Measurements from ENCODE around the gene CTSD. TPM values are rescaled to one million over a fixed set of nuclear protein-coding genes. Genes with fewer than 3 reads are reported as not detected.
"Not testable (repeated sequence)": the region's sequence is repeated elsewhere in the genome, so short reads cannot be mapped to it uniquely, and the experiment has no call there.

CTSD gene
- 80.6 TPM for polyA plus RNA-seq (ENCODE audit: insufficient read length)

DNA sequence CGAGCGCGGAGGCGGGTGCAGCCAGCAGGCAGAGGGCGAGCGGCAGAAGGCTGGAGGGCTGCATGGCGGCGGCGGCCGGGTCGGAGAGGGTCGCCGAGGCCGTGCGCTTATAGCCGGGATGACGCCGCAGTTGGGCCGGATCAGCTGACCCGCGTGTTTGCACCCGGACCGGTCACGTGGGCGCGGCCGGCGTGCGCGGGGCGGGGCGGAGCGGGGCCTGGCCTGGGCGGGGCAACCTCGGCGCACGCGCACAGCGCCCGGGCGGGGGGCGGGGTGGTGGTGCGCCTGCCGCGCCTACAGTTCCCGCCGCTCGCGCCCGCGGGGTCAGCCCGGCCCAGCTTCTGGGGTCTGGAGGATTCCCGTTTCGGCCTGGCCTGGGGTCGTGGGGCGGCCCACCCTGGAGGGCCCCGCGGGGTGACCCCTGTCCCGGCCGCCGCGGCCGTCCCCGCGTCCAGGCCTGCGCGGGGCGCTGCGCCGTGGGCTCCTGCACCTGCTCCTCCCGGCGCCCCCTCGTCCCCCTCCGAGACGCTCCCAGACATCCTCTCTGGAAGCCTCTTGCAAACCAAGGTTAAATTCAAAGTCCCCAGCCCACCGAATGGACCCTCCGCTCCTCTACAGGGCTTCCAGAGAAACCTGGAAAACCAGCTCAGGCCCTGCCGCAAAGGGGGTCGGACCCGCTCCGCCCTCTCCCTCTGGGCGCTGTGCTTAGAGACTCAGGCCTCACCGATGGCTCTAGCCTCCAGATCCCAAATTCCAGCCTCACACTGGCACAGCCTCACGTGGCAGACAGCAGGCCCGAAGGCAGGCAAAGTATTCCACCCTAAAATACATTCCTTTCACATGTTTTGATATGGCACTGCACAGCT lies at the start of gene CTSD:
TSS of gene CTSD (minus strand) at position 132 of the 866 bp plus-strand sequence. CDS start at position 64, 68 bp downstream.
- no peak for DNase-seq (ENCODE audit: low read depth)

DNA sequence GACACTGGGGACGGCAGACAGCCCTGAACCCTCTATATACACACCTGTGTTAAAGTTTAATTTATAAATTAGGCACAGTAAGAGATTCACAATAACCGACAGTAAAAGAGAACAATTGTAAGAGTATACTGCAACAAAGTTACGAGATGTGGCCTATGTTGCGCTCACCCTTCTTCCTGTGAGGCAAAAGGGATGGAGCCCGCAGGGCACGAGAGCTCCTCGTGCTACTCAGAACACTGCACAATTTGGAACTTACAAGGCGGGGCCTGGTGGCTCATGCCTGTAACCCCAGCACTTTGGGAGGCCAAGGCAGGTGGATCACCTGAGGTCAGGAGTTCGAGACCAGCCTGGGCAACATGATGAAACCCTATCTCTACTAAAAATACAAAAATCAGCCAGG lies 49.6 kb upstream of the CTSD start:
- not testable (repeated sequence) for DNase-seq (ENCODE audit: low read depth)

DNA sequence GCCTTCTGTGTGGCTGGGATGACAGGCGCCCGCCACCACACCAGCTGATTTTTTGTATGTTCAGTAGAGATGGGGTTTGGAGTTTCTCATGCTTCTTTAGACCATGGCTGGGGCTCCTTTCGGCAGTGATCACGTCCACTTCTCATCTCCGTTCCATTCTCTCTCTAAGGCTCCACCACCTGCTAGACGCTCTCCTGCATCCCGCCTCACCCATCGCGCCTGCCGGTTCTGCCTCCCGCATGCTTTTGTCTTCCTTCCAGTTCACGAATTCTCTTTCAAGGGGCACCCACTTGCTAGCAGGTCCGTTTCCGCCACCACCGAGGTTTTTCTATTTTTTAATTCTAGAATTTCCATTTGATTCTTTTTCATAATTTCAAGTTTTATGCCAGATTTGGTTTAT lies 49.1 kb upstream of the CTSD start:
- DNase-seq (ENCODE audit: low read depth): no peak

DNA sequence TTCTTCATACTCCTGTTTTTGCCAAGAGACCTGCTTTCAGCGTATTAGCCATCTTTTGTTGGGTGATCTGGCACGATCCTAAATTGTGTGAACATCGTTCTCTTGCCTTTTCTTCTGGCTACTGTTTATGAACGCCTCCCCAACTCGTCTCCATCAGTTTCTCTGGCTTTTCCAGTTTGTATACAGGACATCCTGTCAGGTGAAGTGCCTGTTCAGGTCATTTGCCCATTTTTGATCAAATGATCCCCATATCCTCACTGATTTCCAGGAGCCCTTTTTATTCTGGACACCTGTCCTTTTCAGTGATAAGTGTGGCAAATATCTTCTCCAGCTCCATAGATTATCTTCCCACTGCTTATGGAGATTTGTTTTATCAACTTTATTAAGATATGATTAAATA lies 48.5 kb upstream of the CTSD start:
- no peak for DNase-seq (ENCODE audit: low read depth)

DNA sequence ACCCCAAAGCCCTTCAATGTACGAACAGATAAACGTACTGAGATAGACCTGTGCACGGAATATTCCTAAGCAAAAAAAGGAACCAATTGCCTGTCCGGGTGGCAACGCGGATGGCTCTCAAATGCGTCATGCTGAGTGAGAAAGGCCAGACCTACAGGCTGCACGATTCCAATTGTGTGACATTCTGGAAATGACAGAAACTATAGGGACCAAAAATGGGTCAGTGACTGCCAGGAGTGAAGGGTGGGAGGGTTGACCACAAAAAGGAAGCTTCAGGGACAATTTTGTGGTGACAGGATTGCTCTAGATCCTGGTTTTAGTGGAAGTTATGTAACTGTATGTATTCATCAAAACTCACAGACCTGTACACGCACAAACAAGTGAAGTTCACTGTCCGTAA lies 47.0 kb upstream of the CTSD start:
- DNase-seq (ENCODE audit: low read depth): no peak

DNA sequence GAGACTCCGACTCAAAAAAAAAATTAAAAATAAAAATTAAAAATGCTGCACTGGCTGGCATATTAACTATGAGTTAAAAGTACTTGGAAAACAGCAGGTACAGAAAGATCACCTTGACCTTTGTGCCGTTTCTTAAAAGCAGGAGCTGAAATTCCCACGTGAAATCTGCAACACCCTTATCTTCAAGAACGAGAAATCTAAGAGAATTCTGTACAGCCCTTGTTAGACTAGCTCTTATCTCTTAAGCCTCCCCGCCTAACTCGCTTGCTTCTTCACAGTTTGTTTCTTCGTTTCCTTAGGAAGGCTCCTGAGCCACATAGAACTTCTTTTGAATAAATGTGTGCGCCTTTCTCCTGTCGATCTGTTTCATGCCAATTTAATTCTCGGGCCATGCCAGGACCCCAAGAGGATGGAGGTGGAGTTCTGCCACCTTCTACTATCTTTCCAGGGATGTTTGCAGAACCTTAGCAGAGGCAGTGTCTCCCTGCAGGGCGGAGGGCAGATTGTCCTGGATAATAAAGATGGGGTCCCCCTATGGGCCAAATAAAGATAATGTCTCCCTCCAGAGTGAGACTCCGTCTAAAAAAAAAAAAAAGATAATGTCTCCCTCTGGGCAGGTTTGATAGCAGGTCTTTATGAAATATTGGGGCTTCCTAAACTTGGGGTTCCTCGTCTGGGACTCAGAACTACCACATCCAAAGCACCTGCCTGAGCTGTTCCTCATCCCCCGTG lies 43.7 kb upstream of the CTSD start:
- DNase-seq (ENCODE audit: low read depth): no peak

DNA sequence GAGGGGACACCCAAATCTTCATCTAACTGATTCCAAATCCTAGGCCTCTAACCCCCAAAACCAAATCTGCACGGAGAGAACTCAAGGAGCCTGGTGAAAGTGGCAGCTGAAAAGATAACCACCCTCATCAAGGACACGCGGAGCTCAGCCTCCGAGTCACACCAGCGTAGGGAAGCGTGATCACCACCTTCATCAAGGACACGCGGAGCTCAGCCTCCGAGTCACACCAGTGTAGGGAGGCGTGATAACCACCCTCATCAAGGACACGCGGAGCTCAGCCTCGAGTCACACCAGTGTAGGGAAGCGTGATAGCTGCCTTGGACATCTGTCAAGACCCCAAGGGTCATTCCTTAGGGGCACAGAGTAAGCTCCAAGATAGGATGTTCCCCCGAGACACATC lies 41.8 kb upstream of the CTSD start:
- DNase-seq (ENCODE audit: low read depth): no peak

DNA sequence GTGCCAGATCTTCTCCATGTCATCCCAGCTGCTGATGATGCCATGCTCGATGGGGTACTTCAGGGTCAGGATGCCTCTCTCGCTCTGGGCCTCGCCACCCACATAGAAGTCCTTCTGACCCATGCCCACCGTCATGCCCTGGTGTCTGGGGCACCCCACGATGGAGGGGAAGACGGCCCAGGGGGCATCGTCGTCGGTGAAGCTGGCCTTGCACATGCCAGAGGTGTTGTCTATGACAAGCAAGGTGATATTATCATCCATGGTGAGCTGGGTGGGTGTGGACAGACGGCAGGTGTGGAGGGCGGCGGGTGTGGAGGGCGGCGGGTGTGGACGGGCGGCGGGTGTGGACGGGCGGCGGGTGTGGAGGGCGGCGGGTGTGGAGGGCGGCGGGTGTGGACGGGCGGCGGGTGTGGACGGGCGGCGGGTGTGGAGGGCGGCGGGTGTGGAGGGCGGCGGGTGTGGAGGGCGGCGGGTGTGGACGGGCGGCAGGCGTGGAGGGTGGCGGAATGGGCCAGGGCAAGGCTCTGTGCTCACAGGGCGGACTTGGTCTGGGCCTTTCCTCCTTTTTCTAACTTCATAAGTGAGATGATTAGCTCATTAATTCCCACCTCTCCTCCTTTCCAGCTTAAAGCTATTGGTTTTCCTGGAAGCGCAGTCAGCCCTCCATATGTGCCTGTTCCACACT lies 40.2 kb upstream of the CTSD start:
- not testable (repeated sequence) for DNase-seq (ENCODE audit: low read depth)

DNA sequence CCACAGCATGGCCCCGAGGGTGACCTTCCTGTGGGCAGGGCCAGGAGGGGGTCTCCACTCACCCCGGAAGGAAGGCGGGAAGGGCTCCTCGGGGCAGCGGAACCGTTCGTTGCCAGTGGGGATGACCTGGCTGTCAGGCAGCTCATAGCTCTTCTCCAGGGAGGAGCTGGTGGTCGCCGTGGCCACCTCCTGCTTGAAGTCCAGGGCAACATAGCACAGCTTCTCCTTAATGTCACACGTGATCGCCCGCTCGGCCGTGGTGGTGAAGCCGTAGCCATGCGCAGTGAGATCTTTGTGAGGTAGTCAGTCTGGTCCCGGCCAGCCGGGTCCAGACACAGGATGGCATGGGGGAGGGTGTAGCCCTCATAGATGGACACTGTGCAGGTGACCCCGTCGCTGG lies 39.5 kb upstream of the CTSD start:
- DNase-seq (ENCODE audit: low read depth): no peak

DNA sequence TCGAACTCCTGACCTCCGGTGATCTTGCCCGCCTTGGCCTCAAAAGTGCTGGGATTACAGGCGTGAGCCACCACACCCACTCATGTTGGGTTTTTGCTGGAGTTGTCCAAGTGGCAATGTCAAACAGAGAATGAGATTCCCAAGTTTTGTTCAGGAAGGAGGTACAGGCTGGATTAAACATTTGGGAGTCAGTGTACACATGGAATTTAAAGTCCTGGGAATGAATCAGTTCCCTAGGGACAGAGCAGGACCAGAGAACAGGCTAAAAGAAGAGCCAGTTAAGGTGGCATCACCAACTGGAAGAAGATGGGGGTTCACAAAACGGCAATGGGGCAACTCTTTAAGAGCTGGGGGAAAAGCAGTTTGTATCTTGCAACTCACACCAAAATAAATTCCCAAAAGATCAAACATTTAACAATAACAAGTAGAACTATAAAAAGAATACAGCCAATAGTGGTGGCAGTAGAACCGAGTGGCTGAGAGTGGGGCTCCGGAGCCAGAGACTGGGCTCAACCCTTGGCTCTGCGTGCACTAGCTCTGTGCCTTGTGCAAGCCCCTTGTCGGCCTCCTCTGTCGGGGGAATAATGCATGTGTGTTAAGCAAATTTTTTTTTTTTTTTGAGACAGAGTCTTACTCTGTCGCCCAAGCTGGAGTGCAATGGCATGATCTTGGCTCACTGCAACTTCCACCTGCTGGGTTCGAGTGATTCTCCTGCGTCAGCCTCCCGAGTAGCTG lies 33.8 kb upstream of the CTSD start:
- DNase-seq (ENCODE audit: low read depth): no peak

DNA sequence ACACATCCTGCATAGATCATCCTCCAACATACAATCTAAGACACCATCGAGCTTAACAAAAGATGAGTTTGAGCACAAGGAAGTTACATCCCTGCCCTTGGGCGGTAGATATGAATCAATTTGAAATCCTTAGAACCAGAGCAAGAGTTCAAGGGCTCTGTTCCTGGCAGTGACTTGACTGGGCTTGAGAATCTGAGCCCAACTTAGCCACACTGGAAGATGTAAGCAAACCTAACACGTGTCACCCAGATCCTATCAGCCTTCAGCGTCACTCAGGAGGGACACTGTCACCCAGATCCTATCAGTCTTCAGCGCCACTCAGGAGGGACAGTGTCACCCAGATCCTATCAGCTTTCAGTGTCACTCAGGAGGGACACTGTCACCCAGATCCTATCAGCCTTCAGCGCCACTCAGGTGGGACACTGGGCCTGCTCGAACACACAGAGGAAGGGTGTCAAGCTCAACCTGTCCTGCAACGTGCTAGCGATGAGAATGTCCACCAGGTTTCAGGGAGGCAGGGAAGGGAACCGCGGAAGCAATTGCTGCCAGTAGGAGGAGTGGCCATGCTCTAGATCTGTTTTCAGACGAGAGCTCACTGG lies 32.8 kb upstream of the CTSD start:
- DNase-seq (ENCODE audit: low read depth): no peak

DNA sequence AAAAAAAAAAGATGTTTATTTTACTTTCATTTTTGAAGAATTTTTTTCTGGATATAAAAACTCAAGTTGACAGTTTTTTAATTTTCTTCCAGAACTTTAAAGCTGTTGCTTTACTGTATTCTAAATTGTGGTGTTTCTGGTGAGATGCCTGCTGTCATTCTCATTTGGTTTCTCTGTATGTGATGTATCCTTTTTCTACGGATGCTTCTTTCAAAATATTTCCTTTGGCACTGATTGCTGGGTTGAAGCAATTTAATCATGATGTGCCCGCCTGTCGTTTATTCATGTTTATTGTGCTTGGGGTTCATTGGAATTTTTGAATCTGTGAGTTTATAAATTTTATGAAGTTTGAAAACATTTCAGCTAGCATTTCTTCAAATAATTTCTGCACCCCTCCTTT lies 29.4 kb upstream of the CTSD start:
- no peak for DNase-seq (ENCODE audit: low read depth)

DNA sequence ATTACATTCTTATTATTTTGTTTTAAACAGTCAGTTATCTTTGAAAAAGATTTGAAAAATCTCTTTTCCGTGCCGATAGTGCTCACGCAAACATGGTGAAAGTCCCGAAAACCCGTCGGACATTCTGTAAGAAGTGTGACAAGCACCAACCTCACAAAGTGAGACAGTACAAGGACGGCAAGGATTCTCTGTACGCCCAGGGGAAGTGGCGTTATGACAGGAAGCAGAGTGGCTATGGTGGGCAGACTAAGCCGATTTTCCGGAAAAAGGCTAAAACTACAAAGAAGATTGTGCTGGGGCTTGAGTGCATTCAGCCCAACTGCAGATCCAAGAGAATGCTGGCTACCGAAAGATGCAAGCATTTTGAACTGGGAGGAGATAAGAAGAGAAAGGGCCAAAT lies 28.7 kb upstream of the CTSD start:
- no peak for DNase-seq (ENCODE audit: low read depth)

DNA sequence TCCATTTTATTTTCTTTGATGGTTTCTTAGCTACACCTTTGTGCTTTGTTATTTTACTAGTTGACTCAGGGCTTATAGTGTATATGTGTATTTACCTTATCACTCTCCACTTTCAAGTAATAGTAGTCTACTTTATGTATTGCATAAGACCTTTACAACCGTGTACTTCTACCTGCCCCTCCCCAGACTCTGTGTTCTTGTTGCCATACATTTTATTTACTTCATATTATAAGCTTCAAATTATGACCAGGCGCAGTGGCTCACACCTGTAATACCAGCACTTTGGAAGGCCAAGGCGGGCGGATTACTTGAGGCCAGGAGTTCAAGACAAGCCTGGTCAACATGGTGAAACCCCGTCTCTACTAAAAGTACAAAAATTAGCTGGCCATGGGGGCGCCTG lies 28.2 kb upstream of the CTSD start:
- no peak for DNase-seq (ENCODE audit: low read depth)

DNA sequence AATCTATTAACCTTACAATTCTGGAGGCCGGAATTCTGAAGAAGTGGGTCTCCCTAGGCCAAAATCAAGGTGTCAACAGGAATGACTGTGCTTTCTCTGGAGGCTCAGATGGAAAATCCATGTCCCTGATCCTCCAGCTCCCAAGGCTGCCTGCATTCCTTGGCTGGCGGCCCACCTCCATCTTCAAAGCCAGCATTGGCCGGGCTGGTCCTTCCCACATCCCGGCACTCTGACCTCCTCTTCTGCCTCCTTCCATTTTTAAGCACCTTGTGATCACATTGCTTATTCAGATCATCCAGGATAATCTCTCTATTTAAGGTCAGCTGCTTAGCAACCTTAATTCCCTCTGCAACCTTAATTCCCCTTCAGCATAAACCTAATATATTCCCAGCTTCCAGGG lies 22.7 kb upstream of the CTSD start:
- no peak for DNase-seq (ENCODE audit: low read depth)

DNA sequence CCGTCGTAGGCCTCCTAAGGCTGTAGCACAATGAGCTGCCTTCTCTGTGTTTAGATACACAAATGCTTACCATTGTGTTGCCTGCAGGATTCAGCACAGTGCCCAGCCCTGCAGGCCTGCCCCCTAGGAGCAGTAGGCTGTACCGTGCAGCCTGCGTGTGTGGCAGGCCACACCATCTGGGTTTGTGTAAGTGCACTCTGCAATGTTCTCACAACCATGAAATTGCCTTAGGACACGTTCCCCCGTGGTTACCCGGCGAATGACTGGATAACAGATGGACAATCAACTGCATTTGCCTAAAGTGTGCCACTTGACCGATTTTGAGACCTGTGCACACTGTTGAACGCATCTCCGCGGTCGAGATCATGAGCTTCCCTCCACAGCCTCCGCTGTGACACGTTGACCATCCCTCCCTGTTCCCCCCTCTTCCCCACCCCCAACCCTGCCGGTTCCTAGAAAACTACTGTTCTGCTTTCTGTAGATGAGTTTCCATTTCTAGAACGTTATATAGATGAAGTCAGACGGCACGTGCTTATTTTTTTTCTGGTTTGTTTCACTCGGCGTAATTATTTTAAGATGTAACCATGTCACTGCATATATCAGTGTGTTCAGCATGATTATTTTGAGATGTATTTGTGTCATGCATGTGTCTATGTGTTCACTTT lies 22.2 kb upstream of the CTSD start:
- DNase-seq (ENCODE audit: low read depth): no peak

DNA sequence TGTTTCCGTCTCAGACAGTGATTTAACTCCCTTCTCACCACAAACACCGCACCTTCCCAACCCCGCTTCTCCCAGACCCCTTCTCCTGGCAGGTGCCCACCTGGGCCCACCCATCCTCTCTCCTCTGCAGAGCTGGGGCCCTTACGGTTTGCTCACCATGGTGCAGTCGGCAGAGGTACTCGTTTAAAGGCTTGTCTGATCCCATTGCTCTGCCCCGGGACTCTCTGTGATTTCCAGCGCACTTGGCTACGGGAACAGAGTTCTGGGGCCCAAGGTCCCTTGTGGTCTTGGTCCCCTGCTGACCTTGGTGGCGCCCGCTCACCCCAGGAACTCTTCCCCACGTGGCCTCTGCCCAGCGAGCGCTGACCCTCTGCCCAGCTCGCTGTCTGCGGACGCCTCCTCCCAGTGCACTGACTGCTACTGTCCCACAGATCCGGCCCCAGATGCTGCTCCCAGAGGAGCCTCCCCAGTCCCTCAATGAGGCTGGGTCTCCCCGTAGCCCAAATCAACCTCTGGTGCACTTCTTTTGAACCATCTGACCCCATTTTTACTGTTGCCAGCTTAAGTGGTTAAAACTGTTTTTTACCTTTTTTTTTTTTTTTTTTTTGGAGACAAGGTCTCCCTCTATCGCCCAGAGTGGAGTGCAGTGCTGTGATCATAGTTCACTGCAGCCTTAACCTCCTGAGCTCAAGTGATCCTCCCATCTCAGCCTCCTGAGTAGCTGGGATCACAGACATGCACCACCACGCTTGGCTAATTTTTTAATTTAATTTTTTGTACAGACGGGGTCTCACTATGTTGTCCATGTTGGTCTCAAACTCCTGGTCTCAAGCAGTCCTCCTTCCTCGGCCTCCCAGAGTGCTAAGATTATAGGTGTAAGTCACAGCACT lies 21.3 kb upstream of the CTSD start:
- DNase-seq (ENCODE audit: low read depth): no peak

DNA sequence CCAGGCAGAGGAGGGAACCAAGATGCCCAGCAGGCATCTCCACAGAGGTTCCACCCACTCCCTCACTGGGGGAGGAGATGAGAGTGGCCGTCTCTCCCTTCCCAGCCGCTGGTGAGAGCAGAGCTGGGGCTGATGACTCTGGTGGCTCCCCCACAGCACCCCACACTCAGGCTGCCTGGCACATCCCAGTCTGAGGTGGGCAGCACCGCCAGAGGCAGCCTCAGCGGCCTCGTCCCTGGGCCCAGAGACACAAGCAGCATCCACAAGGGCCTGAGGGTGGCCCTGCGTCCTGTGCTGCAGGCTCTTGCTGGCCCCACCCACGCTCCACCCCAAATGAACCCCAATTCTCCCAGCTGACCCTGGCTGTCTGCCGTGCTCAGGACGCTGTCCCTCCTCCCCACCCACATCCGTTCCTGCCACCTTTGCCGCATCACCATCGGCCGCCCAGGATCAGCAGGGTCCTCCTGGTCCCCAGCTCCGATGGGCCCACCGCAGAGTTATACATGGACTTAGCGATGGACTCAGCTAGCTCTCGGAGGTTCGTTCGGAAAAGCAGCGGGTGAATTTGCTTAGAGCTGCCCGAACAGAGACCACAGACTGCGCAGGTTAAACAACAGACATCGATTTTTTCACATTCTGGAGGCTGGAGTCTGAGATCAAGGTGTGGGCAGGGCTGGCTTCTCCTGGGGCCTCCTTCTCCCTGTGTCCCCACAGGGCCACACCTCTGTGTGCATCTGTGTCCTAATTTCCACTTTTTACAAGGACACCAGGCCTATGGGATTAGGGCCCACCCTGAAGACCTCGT lies 20.2 kb upstream of the CTSD start:
- DNase-seq (ENCODE audit: low read depth): no peak

Measured in forelimb muscle (tissue), 1 donor.